HepG2 (cell line): ENCODE data around the gene TNFRSF25. TPM values are rescaled to one million over a fixed set of nuclear protein-coding genes. Genes with fewer than 3 reads are reported as not detected.

Experiments
- BHLHE40 ChIP-seq: IDR thresholded peaks from 2 replicates; pipeline ENCODE4 v1.6.1; 2011; ENCODE audit warnings: low read length, improper control_type of control experiment
- CENPT ChIP-seq: sonication (generic); formaldehyde crosslinking; IDR thresholded peaks from 2 replicates; pipeline ENCODE4 v1.8.0; 2022; ENCODE audit warnings: low read depth, mild to moderate bottlenecking, moderate library complexity, missing genetic modification reagents
- CHD4 ChIP-seq: fragments of 200-600 bp; sonication (generic); IDR thresholded peaks from 2 replicates; pipeline ENCODE4 v1.7.0; 2017; ENCODE audit warnings: mild to moderate bottlenecking, low read length, borderline replicate concordance
- EP300 ChIP-seq, 3 experiments: sonication (generic) in 1 of 3; formaldehyde crosslinking in 1 of 3; IDR thresholded peaks; 2 replicates each; pipeline versions ENCODE4 v1.5.1 to v1.6.1; 2011 to 2020; ENCODE audit warnings: low read depth in 2 of 3, low read length in 2 of 3, borderline replicate concordance in 1 of 3, improper control_type of control experiment in 1 of 3, mild to moderate bottlenecking in 1 of 3, missing genetic modification reagents in 1 of 3, moderate library complexity in 1 of 3
- GZF1 ChIP-seq: sonication (generic); formaldehyde crosslinking; IDR thresholded peaks from 2 replicates; pipeline ENCODE4 v1.5.1; 2020; ENCODE audit warnings: mild to moderate bottlenecking, missing genetic modification reagents
- HIVEP1 ChIP-seq: sonication (generic); formaldehyde crosslinking; IDR thresholded peaks from 2 replicates; pipeline ENCODE4 v1.4.0; 2020; ENCODE audit warnings: mild to moderate bottlenecking, missing genetic modification reagents
- MBD4 ChIP-seq: IDR thresholded peaks from 2 replicates; pipeline ENCODE4 v1.6.1; 2012; ENCODE audit warnings: low read length, inconsistent platforms, borderline replicate concordance
- NCOR1 ChIP-seq: fragments of 200-600 bp; sonication (generic); IDR thresholded peaks from 2 replicates; pipeline ENCODE4 v1.7.0; 2017; ENCODE audit warnings: antibody characterized with exemption, low read length, borderline replicate concordance
- NR2F2 ChIP-seq: IDR thresholded peaks from 2 replicates; pipeline ENCODE4 v1.6.1; 2012; ENCODE audit warnings: low read depth, inconsistent platforms, borderline replicate concordance
- PHF8 ChIP-seq: sonication (generic); formaldehyde crosslinking; IDR thresholded peaks from 2 replicates; pipeline ENCODE4 v1.5.0; 2020; ENCODE audit warnings: missing genetic modification reagents
- TBX2 ChIP-seq: sonication (generic); formaldehyde crosslinking; IDR thresholded peaks from 2 replicates; pipeline ENCODE4 v1.5.0; 2020; ENCODE audit warnings: missing genetic modification reagents, mild to moderate bottlenecking, borderline replicate concordance
- ZKSCAN8 ChIP-seq: IDR thresholded peaks from 2 replicates; pipeline ENCODE4 v1.6.1; 2016; ENCODE audit warnings: borderline replicate concordance, missing genetic modification reagents, missing compliant biosample characterization
- ZNF136 ChIP-seq: sonication (generic); formaldehyde crosslinking; IDR thresholded peaks from 2 replicates; pipeline ENCODE4 v1.8.1; 2022; ENCODE audit warnings: low read depth, mild to moderate bottlenecking, moderate library complexity, missing genetic modification reagents
- ZNF205 ChIP-seq: IDR thresholded peaks from 2 replicates; pipeline ENCODE4 v1.6.1; 2018; ENCODE audit warnings: missing biosample characterization, missing genetic modification reagents
- ZNF225 ChIP-seq: sonication (generic); formaldehyde crosslinking; IDR thresholded peaks from 2 replicates; pipeline ENCODE4 v1.4.0; 2020; ENCODE audit warnings: mild to moderate bottlenecking, missing genetic modification reagents
- ZNF296 ChIP-seq: sonication (generic); formaldehyde crosslinking; conservative IDR thresholded peaks from 2 replicates; pipeline ENCODE4 v1.5.0; 2020; ENCODE audit warnings: mild to moderate bottlenecking, missing genetic modification reagents
- polyA plus RNA-seq, 8 experiments: library from polyadenylated mRNA; depleted of rRNA in 3 of 8; stranded (reverse) in 7 of 8; unstranded in 1 of 8; fragments of >200 nt; fragmentation: Illumina TruSeq in 4 of 8; extraction: Trizol in 4 of 8; gene quantifications; 2 replicates each; pipeline versions ENCODE4 v1.2.1 to v1.2.3, GENCODE V29; 2011 to 2016; ENCODE audit warnings: low read depth in 4 of 8, missing spikeins in 1 of 8, mixed read lengths in 1 of 8; ENCODE audit not compliant: insufficient read depth in 1 of 8
- total RNA-seq, 5 experiments: library from RNA; depleted of rRNA; stranded (reverse); fragments of >200 nt; fragmentation: Illumina TruSeq; extraction: Trizol; gene quantifications; 2 replicates each; pipeline ENCODE4 v1.2.3, GENCODE V29; 2016; ENCODE audit warnings: low read depth in 1 of 5
- TF ChIP-seq, protein P1 (sequence below): sonication (generic); formaldehyde crosslinking; IDR thresholded peaks from 2 replicates; pipeline ENCODE4 v1.4.0; 2020; ENCODE audit warnings: missing genetic modification reagents

Gene TNFRSF25
- total and polyA plus RNA-seq, 2 of the 13 experiments (the other 11 are each of a cell fraction or from before 2014, with no cell fraction given): 1.4 to 1.5 TPM

DNA sequence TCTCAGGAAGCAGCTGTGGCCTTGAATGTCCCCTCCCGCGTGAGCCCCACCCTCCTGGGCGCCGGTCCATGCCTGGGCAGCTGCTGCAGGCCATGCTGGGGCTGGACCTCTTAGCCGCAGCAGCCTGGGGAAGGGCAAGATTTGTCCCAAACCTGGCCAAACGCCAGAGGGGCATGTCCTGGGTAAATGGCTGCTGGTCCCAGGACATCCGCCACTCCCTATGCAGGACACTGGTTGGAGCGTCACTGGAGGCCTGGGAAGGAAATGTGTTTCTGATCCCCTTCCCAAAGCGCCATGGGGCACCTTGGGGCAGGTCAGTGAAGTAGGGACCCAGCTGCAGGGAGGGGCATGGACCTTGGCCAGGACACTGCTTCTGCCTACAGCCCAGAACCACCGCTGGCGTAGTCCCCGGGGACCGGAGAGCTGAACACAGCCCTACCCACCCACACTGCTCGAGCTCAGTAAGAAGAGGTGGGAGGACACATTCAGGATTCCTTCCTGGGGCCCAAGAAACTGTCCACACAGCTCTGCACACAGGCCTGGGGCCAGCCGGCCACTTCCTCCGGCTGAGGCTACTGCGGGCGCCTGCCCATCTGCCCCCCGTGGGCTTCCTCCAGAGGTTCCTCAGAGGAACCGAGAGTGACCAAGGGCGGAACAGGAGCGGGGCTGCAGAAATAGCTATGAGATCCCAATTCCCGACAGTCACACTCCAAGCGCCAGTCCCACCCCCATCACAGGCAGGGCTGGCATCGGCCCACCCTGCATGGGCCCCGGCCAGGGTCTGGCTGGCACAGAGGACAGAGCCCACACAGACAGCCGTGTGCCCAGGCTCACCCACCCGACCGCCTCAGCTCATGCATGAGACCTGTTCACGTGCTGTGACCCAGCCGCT lies 36.3 kb upstream of the TNFRSF25 start (continued):
- TF ChIP-seq PHF8 (CRISPR knock-in tag): no peak
- no peak for TF ChIP-seq ZNF136 (CRISPR knock-in tag)
- TF ChIP-seq CENPT (CRISPR knock-in tag): no peak
- TF ChIP-seq ZKSCAN8 (CRISPR knock-in tag): no peak
- no peak for TF ChIP-seq NCOR1
- no peak for TF ChIP-seq BHLHE40
- no peak for TF ChIP-seq MBD4
- no peak for TF ChIP-seq ZNF296
- TF ChIP-seq ZNF225 (CRISPR knock-in tag): no peak
- no peak for TF ChIP-seq NR2F2
- TF ChIP-seq, protein P1, sequence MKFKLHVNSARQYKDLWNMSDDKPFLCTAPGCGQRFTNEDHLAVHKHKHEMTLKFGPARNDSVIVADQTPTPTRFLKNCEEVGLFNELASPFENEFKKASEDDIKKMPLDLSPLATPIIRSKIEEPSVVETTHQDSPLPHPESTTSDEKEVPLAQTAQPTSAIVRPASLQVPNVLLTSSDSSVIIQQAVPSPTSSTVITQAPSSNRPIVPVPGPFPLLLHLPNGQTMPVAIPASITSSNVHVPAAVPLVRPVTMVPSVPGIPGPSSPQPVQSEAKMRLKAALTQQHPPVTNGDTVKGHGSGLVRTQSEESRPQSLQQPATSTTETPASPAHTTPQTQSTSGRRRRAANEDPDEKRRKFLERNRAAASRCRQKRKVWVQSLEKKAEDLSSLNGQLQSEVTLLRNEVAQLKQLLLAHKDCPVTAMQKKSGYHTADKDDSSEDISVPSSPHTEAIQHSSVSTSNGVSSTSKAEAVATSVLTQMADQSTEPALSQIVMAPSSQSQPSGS (CRISPR knock-in tag): no peak
- TF ChIP-seq HIVEP1 (CRISPR knock-in tag): no peak
- TF ChIP-seq ZNF205 (CRISPR knock-in tag): no peak
- no peak for TF ChIP-seq TBX2 (CRISPR knock-in tag)
- no peak for TF ChIP-seq GZF1 (CRISPR knock-in tag)
- TF ChIP-seq CHD4: no peak
- no peak for TF ChIP-seq EP300 (IDR thresholded peaks at IDR 0.05; ENCODE audit: low read depth in 2 of 2, low read length in 2 of 2)
- TF ChIP-seq EP300 (CRISPR knock-in tag; IDR thresholded peaks at IDR 0.05; ENCODE audit: borderline replicate concordance): no peak
